NCI-H2227 (cell line): ENCODE measurements around the gene IKBKE.

Experiments
- DNase-seq: peaks from one replicate; lab custom pipeline; 2025; ENCODE audit not compliant: unreplicated experiment; lab: John Stamatoyannopoulos, UW

Gene IKBKE

DNA sequence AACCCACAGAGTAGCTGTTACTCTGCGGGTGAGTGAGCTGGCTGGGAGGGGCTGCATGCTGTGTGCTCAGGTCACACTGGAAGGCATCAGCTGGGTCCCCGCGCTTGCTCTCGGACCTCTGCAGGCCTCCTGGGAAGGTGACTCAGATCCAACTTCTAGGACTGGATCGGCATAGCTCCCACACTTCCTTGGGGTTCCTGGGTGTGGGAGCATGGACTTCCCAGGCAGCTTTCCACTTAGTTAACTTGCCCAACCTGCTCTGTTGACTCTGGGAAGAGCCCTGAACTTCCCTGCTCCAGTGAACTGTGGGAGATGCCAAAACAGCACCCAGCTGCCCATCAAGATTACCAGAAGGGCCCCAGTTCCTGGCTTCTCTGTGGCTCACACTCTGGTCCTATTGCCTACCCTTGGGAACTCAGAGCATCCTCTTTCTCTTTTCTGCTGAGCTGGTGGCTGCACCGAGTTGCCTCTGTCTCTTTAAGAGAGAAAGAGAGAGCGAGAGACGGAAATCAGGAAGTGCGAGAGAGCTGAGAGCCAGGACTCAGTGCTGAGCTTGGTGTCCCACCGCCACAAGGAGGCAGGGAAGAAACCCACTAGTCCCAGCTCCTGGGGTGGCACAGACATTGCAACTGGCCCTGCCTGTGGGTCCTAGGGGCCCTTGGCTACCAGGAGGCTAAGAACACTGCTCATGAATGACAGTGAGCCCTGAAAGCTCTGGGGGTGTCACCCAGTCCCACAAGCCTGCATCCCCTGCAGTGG lies at the start of gene IKBKE:
TSS of gene IKBKE (plus strand) at position 544 of the 759 bp plus-strand sequence. CDS start 2,752 bp downstream, outside the sequence.
- DNase-seq = peak; percentile 22

DNA sequence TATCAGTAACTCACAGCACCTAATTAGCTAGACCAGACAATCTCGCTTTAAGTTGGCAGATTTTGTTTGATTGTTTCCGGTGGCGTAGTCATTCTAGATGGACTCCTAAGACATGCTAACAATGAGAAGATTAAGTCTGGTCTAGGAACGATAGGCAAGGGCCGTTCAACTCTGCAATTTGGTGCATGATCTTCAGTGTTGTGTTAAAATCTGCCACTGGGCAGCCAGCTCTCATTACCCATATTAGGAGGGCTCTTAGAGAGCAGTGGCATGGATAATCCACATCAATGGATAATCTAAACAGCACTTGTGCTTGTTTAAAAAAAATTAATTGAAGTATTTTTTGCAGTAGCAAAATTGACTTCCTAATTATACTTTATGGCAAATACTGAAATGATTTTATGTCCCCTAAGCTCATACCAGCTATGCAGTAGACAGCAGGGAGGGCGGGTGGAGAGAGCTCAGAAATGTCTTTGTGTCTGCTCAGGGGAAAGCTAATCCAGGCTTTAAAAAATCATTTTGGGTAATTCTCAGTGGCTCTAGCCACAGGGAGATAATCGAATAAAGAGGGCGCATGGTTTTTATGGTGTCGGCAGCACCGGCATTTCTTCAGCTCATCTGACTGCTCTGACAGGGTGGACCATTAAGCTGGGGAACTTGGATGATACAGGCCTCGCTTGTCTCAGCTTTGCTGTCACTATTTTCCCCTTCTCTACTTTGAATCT lies 48.5 kb upstream of the IKBKE start:
- no peak for DNase-seq

DNA sequence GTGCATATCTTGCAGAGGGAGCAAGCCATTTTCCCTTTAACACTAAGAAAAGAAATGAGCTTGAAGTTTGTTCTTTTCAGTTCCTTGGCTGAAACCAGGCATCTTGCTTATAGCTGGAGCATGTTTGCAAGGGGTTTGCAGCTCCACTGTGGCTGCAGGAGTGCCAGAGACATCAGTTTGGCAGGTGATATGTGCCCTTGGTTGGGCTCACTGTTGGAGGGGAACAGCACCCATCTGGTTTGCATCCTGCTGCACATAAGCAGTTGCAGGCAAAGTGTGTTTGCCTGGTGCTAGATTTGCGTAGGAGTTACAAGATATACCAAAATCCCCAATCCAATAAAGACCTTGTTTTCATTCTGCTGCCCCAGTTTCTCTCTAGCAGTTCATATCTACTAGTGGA lies 47.8 kb upstream of the IKBKE start:
- no peak for DNase-seq

DNA sequence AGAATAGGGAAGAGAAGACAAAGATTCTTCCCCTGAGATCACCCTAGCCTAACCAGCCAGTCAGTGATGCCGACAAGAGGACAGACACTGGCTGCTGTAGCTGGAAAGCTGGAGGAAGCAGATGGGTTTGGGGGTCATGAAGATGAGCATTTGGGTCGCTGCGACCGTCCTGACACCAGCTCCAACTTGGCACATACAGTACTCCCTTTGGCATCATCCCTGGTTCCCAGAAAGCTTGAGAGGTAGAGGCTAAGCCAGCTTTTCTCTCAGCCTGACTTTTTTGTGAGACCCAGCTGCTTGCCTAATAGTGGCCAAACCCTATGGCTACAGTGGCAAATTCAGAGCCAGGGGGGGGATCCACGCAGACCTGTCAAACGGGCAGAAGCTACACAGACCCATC lies 43.0 kb upstream of the IKBKE start:
- DNase-seq = no peak

DNA sequence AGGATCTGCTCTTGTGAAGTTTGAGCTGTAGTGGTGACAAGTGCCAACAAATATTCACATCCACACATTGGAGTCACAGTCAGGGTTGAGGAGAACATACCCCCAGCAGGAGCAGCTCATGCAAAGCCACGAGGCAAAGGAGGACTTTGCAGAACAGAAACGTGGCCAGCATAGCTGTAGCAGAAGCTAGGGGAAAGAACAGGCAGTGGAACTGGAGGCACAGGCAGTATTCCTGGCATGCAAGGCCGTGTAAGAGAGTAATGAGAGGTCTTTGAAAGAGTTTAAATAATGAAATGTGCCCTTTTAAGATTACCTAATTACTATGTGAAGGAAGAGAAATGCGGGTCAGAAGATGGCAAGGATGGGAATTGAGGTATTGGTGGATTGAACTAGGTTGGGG lies 40.9 kb upstream of the IKBKE start:
- DNase-seq = no peak

GRCh38 chr1:206430031-206430983 lies 40.0 kb upstream of the IKBKE start:
- DNase-seq = no peak

DNA sequence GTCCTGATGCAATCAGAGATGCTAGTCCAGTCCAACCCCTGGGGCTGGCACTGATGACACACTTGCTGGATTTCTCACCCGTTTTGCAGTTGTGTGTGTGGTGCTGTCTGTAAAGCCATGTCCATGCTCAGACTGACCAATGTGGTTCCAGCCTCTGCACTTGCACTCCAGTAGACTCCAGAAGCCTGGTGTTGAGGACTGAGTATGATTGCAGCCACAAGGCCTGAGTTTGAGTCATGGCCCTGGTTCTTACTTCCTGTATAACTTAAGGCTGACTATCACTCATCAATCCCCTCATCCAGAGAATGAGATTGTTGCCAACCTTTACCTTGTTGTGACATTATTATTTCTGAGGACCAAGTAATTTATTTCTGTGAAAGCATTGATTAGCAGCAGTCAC lies 34.8 kb upstream of the IKBKE start:
- DNase-seq = no peak

GRCh38 chr1:206438554-206438953 lies 31.7 kb upstream of the IKBKE start:
- DNase-seq = no peak

GRCh38 chr1:206439205-206439604 lies 31.1 kb upstream of the IKBKE start:
- peak; percentile 10 for DNase-seq

DNA sequence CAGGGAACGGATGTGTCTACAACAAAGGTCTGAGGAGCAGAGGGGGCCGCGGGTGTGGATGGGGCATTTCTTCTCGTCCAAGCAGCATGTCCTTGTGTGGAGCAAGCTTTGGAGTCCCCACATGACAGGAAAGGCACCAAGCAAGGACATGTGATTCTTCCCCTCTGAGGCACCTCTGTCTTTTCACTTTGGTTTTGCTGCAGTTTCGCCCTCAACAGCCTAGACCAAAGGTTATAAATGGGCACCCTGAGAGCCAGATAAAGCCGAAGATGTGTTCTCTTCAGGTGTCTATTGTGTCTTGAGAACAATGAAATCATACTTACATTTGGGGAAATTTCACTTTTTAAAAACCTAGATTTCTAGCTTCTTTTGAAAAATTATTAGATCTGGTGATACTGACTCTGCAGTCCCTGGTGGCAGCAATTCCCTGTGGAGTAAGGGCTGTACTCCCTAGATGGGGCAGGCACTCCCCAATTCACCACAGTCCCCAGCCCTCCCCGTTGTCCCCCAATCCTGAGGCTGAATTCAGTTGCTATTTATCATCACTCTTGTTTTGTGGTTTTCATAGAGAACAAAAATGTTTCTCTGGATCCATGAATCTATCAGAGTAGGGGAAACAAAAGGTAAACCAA lies 28.8 kb upstream of the IKBKE start:
- no peak for DNase-seq

DNA sequence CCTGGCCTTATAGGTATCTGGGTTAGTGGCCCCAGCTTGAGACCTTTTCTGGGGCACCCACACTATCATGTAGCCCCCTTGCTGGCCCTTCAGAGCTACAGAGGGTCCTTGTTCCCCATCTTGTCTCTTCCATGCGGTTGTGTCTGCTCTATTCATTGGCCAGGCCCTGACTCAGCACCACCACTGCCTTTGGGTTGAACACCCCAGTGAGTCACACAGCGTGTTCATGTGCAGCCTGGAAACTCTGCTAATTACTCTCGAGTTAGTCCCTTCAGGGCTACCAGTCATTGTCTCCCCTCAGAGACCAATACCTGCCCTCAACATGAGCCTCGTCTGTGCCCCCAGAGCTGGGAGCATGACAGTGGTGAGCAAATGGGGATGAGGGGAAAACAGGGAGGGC lies 28.2 kb upstream of the IKBKE start:
- no peak for DNase-seq

- DNase-seq = no peak
Measured at GRCh38 chr1:206445116-206445515, 25.2 kb upstream of the IKBKE start.

GRCh38 chr1:206445911-206446356 lies 24.3 kb upstream of the IKBKE start:
- DNase-seq = no peak

GRCh38 chr1:206446688-206447421 lies 23.4 kb upstream of the IKBKE start:
- no peak for DNase-seq

- no peak for DNase-seq
Measured at GRCh38 chr1:206447422-206447765, 22.9 kb upstream of the IKBKE start.

GRCh38 chr1:206447792-206448191 lies 22.5 kb upstream of the IKBKE start:
- DNase-seq = no peak

- no peak for DNase-seq
Measured at GRCh38 chr1:206448471-206448870, 21.8 kb upstream of the IKBKE start.

GRCh38 chr1:206449565-206449964 lies 20.7 kb upstream of the IKBKE start:
- no peak for DNase-seq

- DNase-seq = no peak
Measured at GRCh38 chr1:206450281-206450680, 20.0 kb upstream of the IKBKE start.

- DNase-seq = no peak
Measured at GRCh38 chr1:206451134-206451686, 19.1 kb upstream of the IKBKE start.
